ENCODE data around the gene RGS6.

The RGS6 gene

DNA sequence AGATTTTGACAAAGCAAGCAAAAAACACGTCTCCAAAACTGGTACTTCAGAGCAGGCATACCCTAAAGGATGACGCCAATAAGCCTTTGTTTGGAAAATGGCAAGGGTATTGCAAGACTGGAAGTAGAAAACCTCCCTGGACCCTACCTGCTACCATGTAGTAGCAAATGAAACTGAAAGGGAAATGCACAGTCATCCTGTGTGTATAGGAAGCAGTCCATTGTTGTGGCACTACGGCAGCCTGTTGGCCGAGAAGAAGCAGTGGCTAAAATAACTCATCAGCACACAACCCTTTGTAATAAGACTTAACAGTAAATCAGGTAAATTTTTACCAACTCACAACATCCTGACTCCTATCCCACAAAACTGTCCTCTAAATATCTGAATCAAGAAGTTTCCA lies 386.4 kb downstream of the RGS6 start:
- no peaks in the 10 kb centered on the region for H3K4me1 ChIP-seq (ENCODE audit: insufficient read depth, insufficient read length)
- H3K36me3 ChIP-seq (ENCODE audit: insufficient read depth, insufficient read length, low read length), result no peaks in the 10 kb centered on the region
- TF ChIP-seq YY1 (IDR thresholded peaks at IDR 0.05; ENCODE audit: insufficient read depth, insufficient read length), result no peak
- no peak for TF ChIP-seq SUZ12 (IDR thresholded peaks at IDR 0.05; ENCODE audit: extremely low read depth, insufficient read depth, insufficient read length)
- no peak for TF ChIP-seq ZNF274 (IDR thresholded peaks at IDR 0.05; ENCODE audit: low read depth, low read length)
- H3K9me3 ChIP-seq (ENCODE audit: insufficient read depth, low read length), result no peaks in the 10 kb centered on the region
- no peak overlapping the region for H3K9ac ChIP-seq (ENCODE audit: insufficient read length, low read depth)
- H3K27me3 ChIP-seq (ENCODE audit: insufficient read depth, insufficient read length), result no peaks in the 10 kb centered on the region
- no peak overlapping the region for H3K4me3 ChIP-seq (ENCODE audit: insufficient read length, low read depth)
- DNase-seq (ENCODE audit: low read depth, low spot score), result no peak

DNA sequence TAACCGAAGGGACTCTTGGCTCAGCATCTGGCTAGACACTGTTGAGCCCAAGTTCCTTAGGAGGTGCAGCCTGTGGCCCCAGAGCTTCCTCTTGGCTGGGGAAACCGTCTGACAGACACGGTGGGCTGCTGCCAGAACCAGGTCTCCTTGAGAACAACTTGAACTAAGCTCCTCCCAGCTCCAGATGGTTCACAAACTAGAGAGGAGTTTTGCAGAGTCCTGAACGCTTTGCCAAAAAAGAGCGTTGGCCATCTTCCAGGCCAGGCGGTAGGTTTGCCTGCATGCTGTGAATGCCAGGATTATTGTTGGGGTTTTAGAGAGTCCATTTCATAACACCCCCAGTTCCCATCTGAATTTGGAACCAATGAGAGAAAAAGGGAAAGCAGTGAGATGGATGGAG lies 399.8 kb downstream of the RGS6 start:
- TF ChIP-seq YY1 (IDR thresholded peaks at IDR 0.05; ENCODE audit: insufficient read depth, insufficient read length) (no peak), ZNF274 (IDR thresholded peaks at IDR 0.05; ENCODE audit: low read depth, low read length) (no peak), SUZ12 (IDR thresholded peaks at IDR 0.05; ENCODE audit: extremely low read depth, insufficient read depth, insufficient read length) (no peak)
- H3K9me3 ChIP-seq (ENCODE audit: insufficient read depth, low read length), result no peaks in the 10 kb centered on the region
- H3K4me3 ChIP-seq (ENCODE audit: insufficient read length, low read depth), result no peak overlapping the region
- no peaks in the 10 kb centered on the region for H3K36me3 ChIP-seq (ENCODE audit: insufficient read depth, insufficient read length, low read length)
- H3K4me1 ChIP-seq (ENCODE audit: insufficient read depth, insufficient read length), result no peaks in the 10 kb centered on the region
- H3K27me3 ChIP-seq (ENCODE audit: insufficient read depth, insufficient read length), result no peaks in the 10 kb centered on the region
- DNase-seq (ENCODE audit: low read depth, low spot score), result no peak
- no peak overlapping the region for H3K9ac ChIP-seq (ENCODE audit: insufficient read length, low read depth)

DNA sequence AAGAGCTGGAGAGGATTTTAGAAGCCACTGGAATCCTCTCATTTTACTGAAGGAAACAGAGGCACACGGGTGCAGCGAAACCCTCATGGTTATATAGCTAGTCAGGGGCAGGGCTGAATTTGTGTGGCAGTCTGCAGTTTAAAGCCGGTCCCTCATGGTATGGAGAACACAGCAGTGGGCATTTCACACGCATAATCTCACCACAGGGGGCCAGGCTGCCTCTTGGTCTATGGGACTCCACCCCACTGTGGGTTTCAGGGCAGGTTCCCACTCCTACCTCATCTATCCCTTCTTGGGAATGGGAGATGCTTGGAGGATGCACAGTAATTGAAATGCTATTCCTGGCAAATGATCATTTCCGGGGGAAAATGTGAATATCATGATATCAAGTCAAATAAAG lies 400.6 kb downstream of the RGS6 start:
- Histone ChIP-seq H3K9ac (ENCODE audit: insufficient read length, low read depth) (no peak overlapping the region), H3K4me1 (ENCODE audit: insufficient read depth, insufficient read length) (no peaks in the 10 kb centered on the region), H3K36me3 (ENCODE audit: insufficient read depth, insufficient read length, low read length) (no peaks in the 10 kb centered on the region), H3K4me3 (ENCODE audit: insufficient read length, low read depth) (no peak overlapping the region), H3K27me3 (ENCODE audit: insufficient read depth, insufficient read length) (no peaks in the 10 kb centered on the region), H3K9me3 (ENCODE audit: insufficient read depth, low read length) (no peaks in the 10 kb centered on the region)
- TF ChIP-seq ZNF274 (IDR thresholded peaks at IDR 0.05; ENCODE audit: low read depth, low read length) (no peak), YY1 (IDR thresholded peaks at IDR 0.05; ENCODE audit: insufficient read depth, insufficient read length) (no peak), SUZ12 (IDR thresholded peaks at IDR 0.05; ENCODE audit: extremely low read depth, insufficient read depth, insufficient read length) (no peak)
- no peak for DNase-seq (ENCODE audit: low read depth, low spot score)

DNA sequence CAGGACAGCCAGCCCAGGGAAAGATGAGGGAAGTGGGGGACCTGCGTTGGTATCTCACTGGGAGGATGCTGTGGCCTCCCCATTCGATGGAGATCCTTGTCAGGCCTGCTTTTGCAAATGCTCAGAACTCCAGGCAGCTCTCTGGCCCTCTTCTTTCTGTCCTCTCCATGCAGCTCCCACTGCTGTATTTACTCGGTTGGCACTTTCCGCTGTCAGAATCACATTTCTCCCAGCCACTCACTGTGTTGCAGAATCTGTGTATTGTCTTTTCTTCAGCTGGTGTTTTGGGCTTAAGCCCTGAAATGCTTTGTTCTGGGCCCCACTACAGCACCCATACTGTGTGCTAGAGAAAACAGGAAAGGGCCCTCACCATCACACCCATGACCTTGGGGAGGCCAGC lies 401.1 kb downstream of the RGS6 start:
- Histone ChIP-seq H3K27me3 (ENCODE audit: insufficient read depth, insufficient read length) (no peaks in the 10 kb centered on the region), H3K9ac (ENCODE audit: insufficient read length, low read depth) (no peak overlapping the region), H3K4me3 (ENCODE audit: insufficient read length, low read depth) (no peak overlapping the region), H3K4me1 (ENCODE audit: insufficient read depth, insufficient read length) (no peaks in the 10 kb centered on the region), H3K36me3 (ENCODE audit: insufficient read depth, insufficient read length, low read length) (no peaks in the 10 kb centered on the region), H3K9me3 (ENCODE audit: insufficient read depth, low read length) (no peaks in the 10 kb centered on the region)
- no peak for DNase-seq (ENCODE audit: low read depth, low spot score)
- no peak for TF ChIP-seq YY1 (IDR thresholded peaks at IDR 0.05; ENCODE audit: insufficient read depth, insufficient read length)
- TF ChIP-seq ZNF274 (IDR thresholded peaks at IDR 0.05; ENCODE audit: low read depth, low read length), result no peak
- TF ChIP-seq SUZ12 (IDR thresholded peaks at IDR 0.05; ENCODE audit: extremely low read depth, insufficient read depth, insufficient read length), result no peak

DNA sequence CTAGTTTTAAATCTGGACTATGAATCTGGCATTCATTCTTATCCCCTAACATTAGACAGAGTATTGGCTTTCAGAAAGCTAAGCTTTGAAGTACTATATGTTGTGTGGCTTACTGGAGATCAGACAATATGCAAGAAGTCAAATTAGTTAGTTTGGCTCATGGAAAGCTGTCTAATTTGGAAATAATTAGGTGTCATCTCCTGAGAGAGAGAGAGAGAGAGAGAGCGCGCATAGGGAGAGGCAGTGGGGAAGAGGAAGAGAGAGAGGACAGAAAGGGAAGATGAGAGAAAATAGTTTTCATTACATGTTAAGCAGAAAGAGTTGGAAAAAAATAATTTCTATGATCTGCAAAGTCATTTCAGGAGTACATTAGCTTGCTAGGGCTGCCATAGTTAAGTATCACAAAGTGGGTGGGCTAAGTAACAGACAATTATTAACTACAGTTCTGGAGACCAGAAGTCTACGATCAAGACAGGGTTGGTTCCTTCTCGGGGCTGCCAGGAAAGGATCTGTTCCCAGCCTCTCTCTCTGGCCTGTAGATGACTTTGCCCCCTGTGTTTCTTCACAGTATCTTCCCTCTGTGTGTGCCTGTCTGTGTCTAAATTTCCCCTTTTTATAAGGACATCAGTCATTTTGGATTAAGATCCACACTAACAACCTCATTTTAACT lies 404.2 kb downstream of the RGS6 start:
- no peaks in the 10 kb centered on the region for H3K9me3 ChIP-seq (ENCODE audit: insufficient read depth, low read length)
- H3K4me3 ChIP-seq (ENCODE audit: insufficient read length, low read depth), result no peak overlapping the region
- no peaks in the 10 kb centered on the region for H3K4me1 ChIP-seq (ENCODE audit: insufficient read depth, insufficient read length)

DNA sequence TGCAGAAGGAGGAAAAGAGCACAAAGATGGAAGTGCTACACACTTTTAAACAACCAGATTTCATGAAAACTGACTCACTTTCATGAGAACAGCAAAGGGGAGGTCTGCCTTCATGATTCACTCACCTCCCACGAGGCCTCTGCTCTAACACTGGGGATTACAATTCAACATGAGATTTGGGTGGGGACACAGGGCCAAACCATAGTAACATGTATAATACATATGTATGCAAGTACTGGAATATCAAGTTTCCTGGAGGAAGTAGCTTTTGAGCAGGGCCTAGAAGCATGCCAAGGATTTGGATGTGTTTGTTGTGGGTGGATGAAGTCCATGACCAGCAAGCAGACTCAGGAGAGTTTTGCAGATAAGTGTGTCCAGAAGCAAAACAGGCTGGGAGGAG lies 409.0 kb downstream of the RGS6 start:
- TF ChIP-seq ZNF274 (IDR thresholded peaks at IDR 0.05; ENCODE audit: low read depth, low read length) (no peak), YY1 (IDR thresholded peaks at IDR 0.05; ENCODE audit: insufficient read depth, insufficient read length) (no peak), SUZ12 (IDR thresholded peaks at IDR 0.05; ENCODE audit: extremely low read depth, insufficient read depth, insufficient read length) (no peak)
- no peaks in the 10 kb centered on the region for H3K4me1 ChIP-seq (ENCODE audit: insufficient read depth, insufficient read length)
- no peak overlapping the region for H3K9ac ChIP-seq (ENCODE audit: insufficient read length, low read depth)
- no peaks in the 10 kb centered on the region for H3K36me3 ChIP-seq (ENCODE audit: insufficient read depth, insufficient read length, low read length)
- no peak for DNase-seq (ENCODE audit: low read depth, low spot score)
- H3K27me3 ChIP-seq (ENCODE audit: insufficient read depth, insufficient read length), result no peaks in the 10 kb centered on the region
- no peak overlapping the region for H3K4me3 ChIP-seq (ENCODE audit: insufficient read length, low read depth)
- no peaks in the 10 kb centered on the region; the same call in 1 of the 2 replicates for H3K9me3 ChIP-seq (ENCODE audit: insufficient read depth, low read length)

More for the DNA sequence above, 404.2 kb downstream of the RGS6 start:
- DNase-seq (ENCODE audit: low read depth, low spot score), result no peak
- H3K27me3 ChIP-seq (ENCODE audit: insufficient read depth, insufficient read length), result no peaks in the 10 kb centered on the region
- H3K36me3 ChIP-seq (ENCODE audit: insufficient read depth, insufficient read length, low read length), result no peaks in the 10 kb centered on the region
- H3K9ac ChIP-seq (ENCODE audit: insufficient read length, low read depth), result no peak overlapping the region
- TF ChIP-seq SUZ12 (IDR thresholded peaks at IDR 0.05; ENCODE audit: extremely low read depth, insufficient read depth, insufficient read length), result no peak
- TF ChIP-seq YY1 (IDR thresholded peaks at IDR 0.05; ENCODE audit: insufficient read depth, insufficient read length), result no peak

DNA sequence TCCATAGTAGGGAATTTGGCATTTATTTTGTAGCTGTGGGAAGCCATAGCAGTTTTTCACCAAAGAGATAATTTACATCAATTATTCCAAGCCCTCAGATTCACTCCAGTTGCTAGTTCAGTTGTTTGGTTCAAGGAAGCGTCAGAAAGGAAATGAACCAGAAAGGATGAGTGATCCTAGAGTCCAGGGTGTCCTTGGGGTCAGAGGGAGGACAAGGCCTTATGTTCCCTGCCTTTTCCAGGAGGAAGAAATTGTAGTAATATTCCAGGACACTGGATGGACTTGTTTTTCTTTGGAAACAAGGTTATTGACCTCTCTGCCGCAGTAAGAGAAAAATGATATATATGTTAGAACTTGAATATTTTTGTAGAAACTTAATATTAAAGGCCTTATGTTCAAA lies 409.5 kb downstream of the RGS6 start:
- no peak for DNase-seq (ENCODE audit: low read depth, low spot score)
- TF ChIP-seq ZNF274 (IDR thresholded peaks at IDR 0.05; ENCODE audit: low read depth, low read length), result no peak
- no peak for TF ChIP-seq SUZ12 (IDR thresholded peaks at IDR 0.05; ENCODE audit: extremely low read depth, insufficient read depth, insufficient read length)
- no peak for TF ChIP-seq YY1 (IDR thresholded peaks at IDR 0.05; ENCODE audit: insufficient read depth, insufficient read length)
- no peak overlapping the region for H3K4me3 ChIP-seq (ENCODE audit: insufficient read length, low read depth)
- no peaks in the 10 kb centered on the region; the same call in 1 of the 2 replicates for H3K9me3 ChIP-seq (ENCODE audit: insufficient read depth, low read length)
- H3K36me3 ChIP-seq (ENCODE audit: insufficient read depth, insufficient read length, low read length), result no peaks in the 10 kb centered on the region
- H3K9ac ChIP-seq (ENCODE audit: insufficient read length, low read depth), result no peak overlapping the region
- no peaks in the 10 kb centered on the region for H3K27me3 ChIP-seq (ENCODE audit: insufficient read depth, insufficient read length)
- no peaks in the 10 kb centered on the region for H3K4me1 ChIP-seq (ENCODE audit: insufficient read depth, insufficient read length)
